ENCODE measurements around the gene UBE2K.

DNA sequence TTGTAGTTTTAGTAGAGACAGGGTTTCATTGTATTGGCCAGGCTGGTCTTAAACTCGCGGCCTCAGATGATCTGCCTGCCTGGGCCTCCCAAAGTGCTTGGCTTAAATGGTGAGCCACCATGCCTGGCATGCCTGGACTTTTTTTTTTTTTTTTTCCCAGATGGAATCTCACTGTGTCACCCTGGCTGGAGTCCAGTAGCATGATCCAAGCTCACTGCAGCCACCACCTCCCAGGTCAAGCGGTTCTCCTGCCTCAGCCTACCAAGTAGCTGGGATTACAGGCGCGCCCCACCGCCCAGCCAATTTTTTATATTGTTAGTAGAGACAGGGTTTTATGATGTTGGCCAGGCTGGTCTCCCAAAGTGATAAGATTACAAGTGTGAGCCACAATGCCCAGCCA lies 8.4 kb downstream of the UBE2K start:
- TF ChIP-seq SIN3A (IDR thresholded peaks at IDR 0.05; ENCODE audit: borderline replicate concordance, low read depth, low read length), result no peak
- no peak for TF ChIP-seq HNRNPH1 (optimal IDR thresholded peaks at IDR 0.05; ENCODE audit: low read depth, low read length)
- TF ChIP-seq KDM5B (CRISPR knock-in tag; IDR thresholded peaks at IDR 0.05; ENCODE audit: borderline replicate concordance), result no peak
- no peak for TF ChIP-seq ZBTB1 (CRISPR knock-in tag; IDR thresholded peaks at IDR 0.05; ENCODE audit: borderline replicate concordance)
- TF ChIP-seq, protein P1, sequence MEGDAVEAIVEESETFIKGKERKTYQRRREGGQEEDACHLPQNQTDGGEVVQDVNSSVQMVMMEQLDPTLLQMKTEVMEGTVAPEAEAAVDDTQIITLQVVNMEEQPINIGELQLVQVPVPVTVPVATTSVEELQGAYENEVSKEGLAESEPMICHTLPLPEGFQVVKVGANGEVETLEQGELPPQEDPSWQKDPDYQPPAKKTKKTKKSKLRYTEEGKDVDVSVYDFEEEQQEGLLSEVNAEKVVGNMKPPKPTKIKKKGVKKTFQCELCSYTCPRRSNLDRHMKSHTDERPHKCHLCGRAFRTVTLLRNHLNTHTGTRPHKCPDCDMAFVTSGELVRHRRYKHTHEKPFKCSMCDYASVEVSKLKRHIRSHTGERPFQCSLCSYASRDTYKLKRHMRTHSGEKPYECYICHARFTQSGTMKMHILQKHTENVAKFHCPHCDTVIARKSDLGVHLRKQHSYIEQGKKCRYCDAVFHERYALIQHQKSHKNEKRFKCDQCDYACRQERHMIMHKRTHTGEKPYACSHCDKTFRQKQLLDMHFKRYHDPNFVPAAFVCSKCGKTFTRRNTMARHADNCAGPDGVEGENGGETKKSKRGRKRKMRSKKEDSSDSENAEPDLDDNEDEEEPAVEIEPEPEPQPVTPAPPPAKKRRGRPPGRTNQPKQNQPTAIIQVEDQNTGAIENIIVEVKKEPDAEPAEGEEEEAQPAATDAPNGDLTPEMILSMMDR (CRISPR knock-in tag; IDR thresholded peaks at IDR 0.05), result no peak
- TF ChIP-seq EZH2 (conservative IDR thresholded peaks at IDR 0.05; ENCODE audit: low read depth, low read length), result no peak
- TF ChIP-seq, protein P2, sequence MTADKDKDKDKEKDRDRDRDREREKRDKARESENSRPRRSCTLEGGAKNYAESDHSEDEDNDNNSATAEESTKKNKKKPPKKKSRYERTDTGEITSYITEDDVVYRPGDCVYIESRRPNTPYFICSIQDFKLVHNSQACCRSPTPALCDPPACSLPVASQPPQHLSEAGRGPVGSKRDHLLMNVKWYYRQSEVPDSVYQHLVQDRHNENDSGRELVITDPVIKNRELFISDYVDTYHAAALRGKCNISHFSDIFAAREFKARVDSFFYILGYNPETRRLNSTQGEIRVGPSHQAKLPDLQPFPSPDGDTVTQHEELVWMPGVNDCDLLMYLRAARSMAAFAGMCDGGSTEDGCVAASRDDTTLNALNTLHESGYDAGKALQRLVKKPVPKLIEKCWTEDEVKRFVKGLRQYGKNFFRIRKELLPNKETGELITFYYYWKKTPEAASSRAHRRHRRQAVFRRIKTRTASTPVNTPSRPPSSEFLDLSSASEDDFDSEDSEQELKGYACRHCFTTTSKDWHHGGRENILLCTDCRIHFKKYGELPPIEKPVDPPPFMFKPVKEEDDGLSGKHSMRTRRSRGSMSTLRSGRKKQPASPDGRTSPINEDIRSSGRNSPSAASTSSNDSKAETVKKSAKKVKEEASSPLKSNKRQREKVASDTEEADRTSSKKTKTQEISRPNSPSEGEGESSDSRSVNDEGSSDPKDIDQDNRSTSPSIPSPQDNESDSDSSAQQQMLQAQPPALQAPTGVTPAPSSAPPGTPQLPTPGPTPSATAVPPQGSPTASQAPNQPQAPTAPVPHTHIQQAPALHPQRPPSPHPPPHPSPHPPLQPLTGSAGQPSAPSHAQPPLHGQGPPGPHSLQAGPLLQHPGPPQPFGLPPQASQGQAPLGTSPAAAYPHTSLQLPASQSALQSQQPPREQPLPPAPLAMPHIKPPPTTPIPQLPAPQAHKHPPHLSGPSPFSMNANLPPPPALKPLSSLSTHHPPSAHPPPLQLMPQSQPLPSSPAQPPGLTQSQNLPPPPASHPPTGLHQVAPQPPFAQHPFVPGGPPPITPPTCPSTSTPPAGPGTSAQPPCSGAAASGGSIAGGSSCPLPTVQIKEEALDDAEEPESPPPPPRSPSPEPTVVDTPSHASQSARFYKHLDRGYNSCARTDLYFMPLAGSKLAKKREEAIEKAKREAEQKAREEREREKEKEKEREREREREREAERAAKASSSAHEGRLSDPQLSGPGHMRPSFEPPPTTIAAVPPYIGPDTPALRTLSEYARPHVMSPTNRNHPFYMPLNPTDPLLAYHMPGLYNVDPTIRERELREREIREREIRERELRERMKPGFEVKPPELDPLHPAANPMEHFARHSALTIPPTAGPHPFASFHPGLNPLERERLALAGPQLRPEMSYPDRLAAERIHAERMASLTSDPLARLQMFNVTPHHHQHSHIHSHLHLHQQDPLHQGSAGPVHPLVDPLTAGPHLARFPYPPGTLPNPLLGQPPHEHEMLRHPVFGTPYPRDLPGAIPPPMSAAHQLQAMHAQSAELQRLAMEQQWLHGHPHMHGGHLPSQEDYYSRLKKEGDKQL (CRISPR knock-in tag; IDR thresholded peaks at IDR 0.05; ENCODE audit: low read depth), result no peak
- TF ChIP-seq SMC3 (IDR thresholded peaks at IDR 0.05; ENCODE audit: low read length), result no peak
- TF ChIP-seq CEBPG (CRISPR knock-in tag; IDR thresholded peaks at IDR 0.05), result no peak
- TF ChIP-seq HOXA7 (CRISPR knock-in tag; IDR thresholded peaks at IDR 0.05), result no peak

Measured in HepG2 (cell line).